GM12865 (cell line): Measurements from ENCODE around the gene SLC25A26.

Experiments used
- DNase-seq: peaks from one replicate; pipeline ENCODE4 v3.0.0; 2010; ENCODE audit warnings: low read depth
- H3K4me3 ChIP-seq: 2 replicates; pipeline ENCODE4 v1.5.1; 2011; ENCODE audit warnings: mild to moderate bottlenecking, low read depth, low read length, control low read depth
- TF ChIP-seq, protein P1 (sequence below): IDR thresholded peaks from 2 replicates; pipeline ENCODE4 v1.5.1; 2011; ENCODE audit warnings: low read length, control low read depth, low read depth, inconsistent platforms; ENCODE audit not compliant: insufficient read depth; ENCODE audit errors: missing control alignments

The SLC25A26 gene

DNA sequence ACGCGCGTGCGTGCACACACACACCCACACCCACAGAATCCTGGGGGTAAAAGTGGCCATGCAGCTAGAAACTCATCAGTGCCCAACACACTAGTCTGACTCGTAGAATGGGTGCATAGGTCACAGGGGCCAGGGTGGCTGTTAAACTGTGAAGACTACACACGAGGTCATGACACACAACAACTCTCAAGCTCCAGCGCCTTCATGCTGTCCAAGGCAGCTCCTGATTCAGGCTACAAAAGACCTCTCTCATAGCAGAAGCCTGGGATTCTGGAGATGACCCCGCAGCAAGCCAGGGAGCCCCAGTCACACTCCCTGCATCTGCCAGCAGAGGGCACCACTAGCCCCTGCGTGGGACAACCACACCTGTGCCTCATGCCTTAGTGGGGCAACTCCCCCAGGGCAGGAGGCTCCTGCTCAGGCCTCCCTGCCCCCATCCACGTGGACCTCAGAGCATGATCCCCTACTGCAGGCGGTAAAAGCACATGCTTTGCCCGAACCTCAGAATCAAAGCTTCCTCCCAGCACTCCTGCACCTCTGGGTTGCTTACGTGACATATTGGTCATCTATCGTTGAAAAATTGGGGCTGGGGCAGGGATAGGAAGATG is 186.9 kb downstream of the SLC25A26 start:
- peak; percentile 70 for DNase-seq
- no peak overlapping the region for H3K4me3 ChIP-seq
- TF ChIP-seq, protein P1, sequence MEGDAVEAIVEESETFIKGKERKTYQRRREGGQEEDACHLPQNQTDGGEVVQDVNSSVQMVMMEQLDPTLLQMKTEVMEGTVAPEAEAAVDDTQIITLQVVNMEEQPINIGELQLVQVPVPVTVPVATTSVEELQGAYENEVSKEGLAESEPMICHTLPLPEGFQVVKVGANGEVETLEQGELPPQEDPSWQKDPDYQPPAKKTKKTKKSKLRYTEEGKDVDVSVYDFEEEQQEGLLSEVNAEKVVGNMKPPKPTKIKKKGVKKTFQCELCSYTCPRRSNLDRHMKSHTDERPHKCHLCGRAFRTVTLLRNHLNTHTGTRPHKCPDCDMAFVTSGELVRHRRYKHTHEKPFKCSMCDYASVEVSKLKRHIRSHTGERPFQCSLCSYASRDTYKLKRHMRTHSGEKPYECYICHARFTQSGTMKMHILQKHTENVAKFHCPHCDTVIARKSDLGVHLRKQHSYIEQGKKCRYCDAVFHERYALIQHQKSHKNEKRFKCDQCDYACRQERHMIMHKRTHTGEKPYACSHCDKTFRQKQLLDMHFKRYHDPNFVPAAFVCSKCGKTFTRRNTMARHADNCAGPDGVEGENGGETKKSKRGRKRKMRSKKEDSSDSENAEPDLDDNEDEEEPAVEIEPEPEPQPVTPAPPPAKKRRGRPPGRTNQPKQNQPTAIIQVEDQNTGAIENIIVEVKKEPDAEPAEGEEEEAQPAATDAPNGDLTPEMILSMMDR, result peak; percentile 92

- TF ChIP-seq, protein P1, result no peak
- no peak for DNase-seq
Observed at GRCh38 chr3:66409771-66410754, 189.3 kb downstream of the SLC25A26 start.

GRCh38 chr3:66410976-66411375 is 190.2 kb downstream of the SLC25A26 start:
- H3K4me3 ChIP-seq, result no peak overlapping the region
- TF ChIP-seq, protein P1, result no peak
- DNase-seq, result no peak

More at GRCh38 chr3:66409771-66410754, 189.3 kb downstream of the SLC25A26 start:
- H3K4me3 ChIP-seq, result no peak overlapping the region

DNA sequence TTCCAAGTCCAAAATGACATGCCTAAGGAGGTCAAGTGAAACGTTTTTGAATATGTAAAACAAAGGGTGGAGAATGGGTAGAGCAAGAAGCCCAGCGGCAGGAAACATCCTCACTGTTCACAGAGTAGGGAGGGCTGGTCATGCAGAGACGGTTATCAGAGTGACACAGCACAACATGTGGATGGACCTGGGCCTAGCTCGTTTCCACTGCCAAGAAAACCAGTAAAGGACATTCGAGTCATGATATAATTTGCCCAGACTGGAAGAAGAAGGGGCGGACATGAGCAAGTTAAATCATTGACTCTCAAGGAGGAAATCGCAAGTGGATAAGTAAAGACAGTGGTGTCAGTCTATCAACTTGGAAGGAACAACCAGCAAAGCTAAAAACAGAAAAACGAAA is 190.7 kb downstream of the SLC25A26 start:
- DNase-seq, result no peak
- TF ChIP-seq, protein P1, result no peak
- no peak overlapping the region for H3K4me3 ChIP-seq

DNA sequence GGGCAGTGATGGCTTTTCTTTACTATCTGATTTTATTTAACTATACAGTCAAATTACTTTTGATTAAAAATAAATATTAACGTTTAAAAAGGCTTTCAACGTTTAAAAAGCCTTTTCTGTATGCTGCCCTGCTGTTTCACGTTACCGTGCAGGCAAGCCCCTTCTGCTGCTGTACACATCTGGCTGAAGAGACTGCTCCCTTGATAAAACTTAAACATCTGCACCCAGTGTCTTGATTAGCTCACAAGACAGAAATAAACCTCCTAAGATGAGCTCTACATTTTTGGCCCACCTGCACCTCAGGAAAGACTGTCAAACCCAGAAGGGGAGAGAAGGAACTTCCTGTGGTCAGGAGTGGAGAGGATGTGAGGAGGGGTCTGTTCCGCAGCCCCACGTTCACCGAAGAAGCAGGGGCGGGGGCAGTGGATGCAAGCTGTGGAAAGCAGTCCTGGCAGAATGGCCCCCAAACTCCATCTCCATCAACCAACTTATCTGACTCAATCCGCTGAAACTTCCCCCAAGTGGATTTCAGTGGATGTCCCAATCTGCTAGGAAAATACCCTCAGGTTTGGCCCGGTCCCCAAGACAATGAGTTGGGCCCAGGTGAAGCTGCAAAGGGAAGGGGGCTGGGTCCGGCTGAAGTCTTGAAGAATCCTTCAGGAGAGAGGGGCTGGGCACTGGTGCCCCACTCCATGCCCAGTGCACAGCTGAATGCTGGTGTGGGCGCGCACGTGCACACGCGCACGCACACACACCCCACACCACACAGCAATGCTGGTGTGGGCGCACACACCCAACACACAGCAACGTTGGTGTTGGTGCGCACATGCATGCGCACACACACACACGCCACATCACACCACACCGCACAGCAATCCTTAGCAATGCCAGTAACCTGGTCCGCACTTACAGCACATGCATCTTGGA is 191.4 kb downstream of the SLC25A26 start:
- DNase-seq, result no peak
- TF ChIP-seq, protein P1, result no peak
- H3K4me3 ChIP-seq, result no peak overlapping the region

- H3K4me3 ChIP-seq, result no peak overlapping the region
- TF ChIP-seq, protein P1, result no peak
- no peak for DNase-seq
Observed at GRCh38 chr3:66413151-66413751, 192.4 kb downstream of the SLC25A26 start.
